PC-3 (cell line): ENCODE data around the gene ADAMTS16.

Source experiments
- CTCF ChIP-seq: fragments of 300-600 bp; sonication (generic); conservative IDR thresholded peaks from 2 replicates; pipeline ENCODE4 v1.5.1; 2017; ENCODE audit warnings: antibody characterized with exemption, low read depth, mild to moderate bottlenecking, low read length
- EZH2 ChIP-seq: fragments of 300-600 bp; sonication (generic); IDR thresholded peaks from one replicate; pipeline ENCODE4 v1.6.1; 2017; ENCODE audit warnings: antibody characterized with exemption, mild to moderate bottlenecking, low read length; ENCODE audit not compliant: unreplicated experiment
- EZH2phosphoT487 ChIP-seq: fragments of 300-600 bp; sonication (generic); IDR thresholded peaks from 2 replicates; pipeline ENCODE4 v1.6.1; 2018; ENCODE audit warnings: mild to moderate bottlenecking, antibody characterized with exemption, low read length, borderline replicate concordance

DNA sequence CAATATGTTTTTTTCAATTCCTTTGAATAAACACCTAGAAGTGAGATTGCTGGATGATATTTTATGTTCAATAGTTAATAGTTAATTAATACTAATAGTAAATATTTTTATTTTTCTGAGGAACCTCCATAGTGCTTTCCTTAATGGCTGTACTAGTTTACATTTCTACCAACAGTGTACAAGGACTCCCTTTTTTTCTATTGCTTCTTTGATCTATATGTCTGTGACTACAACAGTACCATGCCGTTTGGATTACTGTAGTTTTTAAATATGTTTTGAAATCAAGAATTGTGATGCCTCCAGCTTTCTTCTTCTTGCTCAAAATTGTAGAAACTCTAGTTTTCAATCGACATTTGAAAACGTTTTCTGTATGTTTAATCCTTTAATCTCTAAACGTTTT lies 39.5 kb upstream of the ADAMTS16 start:
- TF ChIP-seq CTCF = no peak
- TF ChIP-seq EZH2 = no peak
- no peak for TF ChIP-seq EZH2phosphoT487
